Measurements from ENCODE around the gene ARHGAP25.

- TF ChIP-seq CTCF (IDR thresholded peaks at IDR 0.05; ENCODE audit: extremely low read depth in 1 of 2, insufficient read depth in 1 of 2, low read depth in 1 of 2, low read length in 2 of 2), result no peak
- TF ChIP-seq POLR2A (IDR thresholded peaks at IDR 0.05; ENCODE audit: low read depth, low read length), result no peak
- TF ChIP-seq POLR2AphosphoS5 (IDR thresholded peaks at IDR 0.05; ENCODE audit: insufficient read depth, low read depth, low read length), result no peak
- TF ChIP-seq EZH2 (IDR thresholded peaks at IDR 0.05; ENCODE audit: borderline replicate concordance, low read depth, low read length, severe bottlenecking), result no peak
- no peak for TF ChIP-seq MAX (IDR thresholded peaks at IDR 0.05; ENCODE audit: insufficient read depth, insufficient read length)
- no peak for TF ChIP-seq JUN (IDR thresholded peaks at IDR 0.05; ENCODE audit: borderline replicate concordance, insufficient read depth, insufficient read length, low read depth)
- no peak for TF ChIP-seq MYC (IDR thresholded peaks at IDR 0.05; ENCODE audit: low read depth, low read length)
Observed at GRCh38 chr2:68727683-68728375, 6.8 kb upstream of the ARHGAP25 start.

All from endothelial cell of umbilical vein (primary cell).